ENCODE data around the gene OR2T29.
"Not testable (repeated sequence)": the region's sequence is repeated elsewhere in the genome, so short reads cannot be mapped to it uniquely, and the experiment has no call there.

Gene OR2T29

DNA sequence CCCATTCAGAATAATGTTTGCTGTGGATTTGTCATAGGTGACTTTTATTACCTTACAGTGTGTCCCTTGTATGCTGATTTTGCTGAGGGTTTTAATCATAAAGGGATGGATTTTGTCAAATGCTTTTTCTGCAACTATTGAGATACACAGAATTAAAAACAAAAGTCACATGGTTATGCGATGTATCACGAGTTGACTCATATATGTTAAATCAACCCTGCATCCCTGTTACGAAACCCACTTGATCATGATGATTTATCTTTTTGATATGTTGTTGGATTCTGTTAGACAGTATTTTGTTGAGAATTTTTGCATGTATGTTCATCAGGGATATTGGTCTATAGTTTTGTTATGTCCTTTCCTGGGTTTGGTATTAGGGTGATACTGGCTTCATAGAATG lies 22.7 kb upstream of the OR2T29 start:
- ATAC-seq (ENCODE audit: low read depth): no peak
- no peaks in the 10 kb centered on the region for H3K9me3 ChIP-seq (ENCODE audit: severe bottlenecking)

DNA sequence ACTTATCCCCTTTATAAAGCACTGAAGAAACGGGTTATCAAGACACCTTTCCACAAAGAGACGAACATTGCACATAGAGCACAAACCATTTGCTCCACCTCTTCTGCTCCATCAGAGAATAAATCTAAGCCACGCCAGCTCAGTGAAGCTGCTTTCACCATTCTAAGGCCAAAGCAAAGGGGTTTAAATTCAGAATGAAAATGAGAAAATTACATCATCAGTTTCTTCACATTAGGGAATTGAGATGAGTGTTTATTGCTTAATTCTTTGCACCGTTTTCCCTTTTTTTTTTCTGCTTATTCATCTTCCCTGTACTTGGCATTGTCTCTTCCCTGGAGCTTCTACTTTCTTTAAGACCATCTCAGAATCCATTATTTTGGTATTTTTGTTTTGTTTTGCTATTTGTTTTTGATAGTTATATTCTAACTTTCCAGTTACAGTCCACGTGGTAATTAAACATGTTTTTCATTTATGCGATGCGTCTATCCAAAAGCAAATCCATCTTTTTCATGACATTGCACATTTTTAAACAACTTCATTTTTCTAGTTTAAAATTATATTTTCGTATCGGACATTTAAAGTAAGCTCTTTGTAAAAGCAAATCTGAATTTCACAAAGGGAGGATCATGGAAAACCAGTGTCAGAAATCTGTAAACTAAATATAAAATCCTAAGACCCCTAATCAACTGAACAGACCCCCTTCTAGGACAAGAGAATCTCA lies 13.8 kb upstream of the OR2T29 start:
- Histone ChIP-seq H3K4me3 (ENCODE audit: severe bottlenecking) (no peak overlapping the region), H3K36me3 (ENCODE audit: low read depth) (no peaks in the 10 kb centered on the region), H3K4me1 (ENCODE audit: insufficient read depth, poor library complexity, severe bottlenecking) (no peaks in the 10 kb centered on the region), H3K27me3 (ENCODE audit: insufficient read depth, poor library complexity, severe bottlenecking) (no peaks in the 10 kb centered on the region), H3K27ac (ENCODE audit: poor library complexity, severe bottlenecking) (no peak overlapping the region), H3K9me3 (ENCODE audit: severe bottlenecking) (no peaks in the 10 kb centered on the region)
- no peak for ATAC-seq (ENCODE audit: low read depth)
- no peak for DNase-seq (ENCODE audit: low spot score)
- TF ChIP-seq, protein P1, sequence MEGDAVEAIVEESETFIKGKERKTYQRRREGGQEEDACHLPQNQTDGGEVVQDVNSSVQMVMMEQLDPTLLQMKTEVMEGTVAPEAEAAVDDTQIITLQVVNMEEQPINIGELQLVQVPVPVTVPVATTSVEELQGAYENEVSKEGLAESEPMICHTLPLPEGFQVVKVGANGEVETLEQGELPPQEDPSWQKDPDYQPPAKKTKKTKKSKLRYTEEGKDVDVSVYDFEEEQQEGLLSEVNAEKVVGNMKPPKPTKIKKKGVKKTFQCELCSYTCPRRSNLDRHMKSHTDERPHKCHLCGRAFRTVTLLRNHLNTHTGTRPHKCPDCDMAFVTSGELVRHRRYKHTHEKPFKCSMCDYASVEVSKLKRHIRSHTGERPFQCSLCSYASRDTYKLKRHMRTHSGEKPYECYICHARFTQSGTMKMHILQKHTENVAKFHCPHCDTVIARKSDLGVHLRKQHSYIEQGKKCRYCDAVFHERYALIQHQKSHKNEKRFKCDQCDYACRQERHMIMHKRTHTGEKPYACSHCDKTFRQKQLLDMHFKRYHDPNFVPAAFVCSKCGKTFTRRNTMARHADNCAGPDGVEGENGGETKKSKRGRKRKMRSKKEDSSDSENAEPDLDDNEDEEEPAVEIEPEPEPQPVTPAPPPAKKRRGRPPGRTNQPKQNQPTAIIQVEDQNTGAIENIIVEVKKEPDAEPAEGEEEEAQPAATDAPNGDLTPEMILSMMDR (IDR thresholded peaks at IDR 0.05; ENCODE audit: poor library complexity, severe bottlenecking): no peak

More for the DNA sequence above, 22.7 kb upstream of the OR2T29 start:
- Histone ChIP-seq H3K36me3 (ENCODE audit: low read depth) (no peaks in the 10 kb centered on the region), H3K27ac (ENCODE audit: poor library complexity, severe bottlenecking) (no peak overlapping the region), H3K27me3 (ENCODE audit: insufficient read depth, poor library complexity, severe bottlenecking) (no peaks in the 10 kb centered on the region), H3K4me3 (ENCODE audit: severe bottlenecking) (no peak overlapping the region), H3K4me1 (ENCODE audit: insufficient read depth, poor library complexity, severe bottlenecking) (no peaks in the 10 kb centered on the region)
- no peak for DNase-seq (ENCODE audit: low spot score)
- TF ChIP-seq, protein P1 (IDR thresholded peaks at IDR 0.05; ENCODE audit: poor library complexity, severe bottlenecking): no peak

DNA sequence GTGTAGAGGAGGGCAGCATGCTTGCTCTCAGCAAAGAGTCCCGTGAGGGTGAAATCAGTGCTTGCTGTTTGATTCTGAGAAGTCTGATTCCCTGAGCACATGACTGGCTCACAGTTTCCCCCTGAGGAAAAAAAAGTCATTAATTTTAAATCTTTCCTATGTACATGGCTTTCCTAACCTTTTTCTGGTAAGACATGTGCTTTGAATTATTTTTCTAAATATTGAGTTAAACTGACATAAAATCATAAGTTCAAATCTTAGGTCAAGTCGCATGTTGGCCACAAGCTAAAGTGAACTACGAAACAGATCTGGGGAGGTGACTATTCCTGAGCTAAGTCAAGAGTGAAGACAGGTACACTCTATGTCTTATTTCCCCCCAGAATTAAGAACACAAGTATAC lies 12.1 kb upstream of the OR2T29 start, which contains the start of gene OR2T34:
OR2T34 (minus strand) TSS at position 101 of the 400 bp plus-strand sequence; CDS start at position 101, 0 bp downstream.
- H3K27ac ChIP-seq (ENCODE audit: poor library complexity, severe bottlenecking); H3K27me3 ChIP-seq (ENCODE audit: insufficient read depth, poor library complexity, severe bottlenecking); ATAC-seq (ENCODE audit: low read depth); H3K36me3 ChIP-seq (ENCODE audit: low read depth); H3K9me3 ChIP-seq (ENCODE audit: severe bottlenecking); DNase-seq (ENCODE audit: low spot score); H3K4me1 ChIP-seq (ENCODE audit: insufficient read depth, poor library complexity, severe bottlenecking); H3K4me3 ChIP-seq (ENCODE audit: severe bottlenecking): not testable (repeated sequence)

DNA sequence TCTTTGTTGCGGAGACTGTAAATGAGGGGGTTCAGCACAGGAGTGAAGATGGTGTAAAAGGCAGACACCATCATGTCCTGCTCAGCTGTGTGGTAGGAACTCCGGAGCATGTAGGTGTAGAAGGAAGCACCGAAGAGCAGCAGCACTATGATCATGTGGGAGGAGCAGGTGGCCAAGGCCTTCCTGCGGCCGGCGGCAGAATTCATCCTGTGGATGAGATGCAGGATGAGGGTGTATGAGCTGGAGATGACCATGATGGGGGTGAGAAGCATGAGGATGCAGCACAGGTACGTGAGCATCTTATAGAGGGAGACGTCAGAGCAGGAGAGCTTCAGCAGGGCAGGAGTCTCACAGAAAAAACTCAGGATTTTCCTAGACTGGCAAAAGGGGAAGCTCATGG lies 11.3 kb upstream of the OR2T29 start:
- H3K36me3 ChIP-seq (ENCODE audit: low read depth); H3K27ac ChIP-seq (ENCODE audit: poor library complexity, severe bottlenecking); H3K9me3 ChIP-seq (ENCODE audit: severe bottlenecking); H3K4me3 ChIP-seq (ENCODE audit: severe bottlenecking); ATAC-seq (ENCODE audit: low read depth); H3K4me1 ChIP-seq (ENCODE audit: insufficient read depth, poor library complexity, severe bottlenecking); H3K27me3 ChIP-seq (ENCODE audit: insufficient read depth, poor library complexity, severe bottlenecking); DNase-seq (ENCODE audit: low spot score): not testable (repeated sequence)

DNA sequence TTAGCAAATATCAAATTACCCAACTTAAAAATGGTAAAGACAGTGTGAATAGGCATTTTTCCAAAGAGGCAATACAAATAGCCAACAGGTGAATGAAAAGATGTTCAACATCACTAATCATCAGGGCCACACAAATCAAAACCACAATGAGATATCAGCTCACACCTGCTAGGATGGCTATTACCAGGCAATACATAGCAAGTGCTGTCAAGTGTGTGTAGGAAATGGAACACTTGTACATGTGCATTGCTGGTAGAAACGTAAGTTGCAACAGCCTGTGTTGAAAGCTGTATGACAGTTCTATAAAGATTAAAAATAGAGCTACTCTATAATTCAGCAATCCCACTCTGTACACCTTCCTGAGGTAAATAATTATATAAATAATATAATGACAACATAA lies 9.5 kb upstream of the OR2T29 start:
- H3K36me3 ChIP-seq (ENCODE audit: low read depth); DNase-seq (ENCODE audit: low spot score); H3K9me3 ChIP-seq (ENCODE audit: severe bottlenecking): not testable (repeated sequence)

DNA sequence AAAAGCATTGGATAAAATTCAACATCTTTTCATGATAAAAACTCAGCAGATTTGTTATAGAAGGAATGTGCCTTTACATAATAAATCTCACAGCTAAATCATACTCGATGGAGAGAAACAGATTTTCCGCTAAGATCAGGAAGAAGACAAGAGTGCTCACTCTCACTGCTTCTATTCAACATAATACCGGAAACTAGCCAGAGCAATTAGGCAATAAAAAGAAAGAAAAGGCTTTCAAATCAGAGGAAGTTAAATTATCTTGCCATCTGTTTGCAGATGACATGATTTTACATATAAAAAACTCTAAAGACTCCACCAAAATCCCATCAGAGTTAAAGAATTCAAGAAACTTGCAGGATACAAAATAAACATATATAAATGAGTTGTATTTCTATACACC lies 8.2 kb upstream of the OR2T29 start:
- ATAC-seq (ENCODE audit: low read depth); H3K9me3 ChIP-seq (ENCODE audit: severe bottlenecking); H3K27ac ChIP-seq (ENCODE audit: poor library complexity, severe bottlenecking); H3K27me3 ChIP-seq (ENCODE audit: insufficient read depth, poor library complexity, severe bottlenecking); DNase-seq (ENCODE audit: low spot score); H3K4me1 ChIP-seq (ENCODE audit: insufficient read depth, poor library complexity, severe bottlenecking); H3K4me3 ChIP-seq (ENCODE audit: severe bottlenecking); H3K36me3 ChIP-seq (ENCODE audit: low read depth): not testable (repeated sequence)

More for the DNA sequence above, 9.5 kb upstream of the OR2T29 start:
- H3K27ac ChIP-seq (ENCODE audit: poor library complexity, severe bottlenecking); H3K27me3 ChIP-seq (ENCODE audit: insufficient read depth, poor library complexity, severe bottlenecking); H3K4me3 ChIP-seq (ENCODE audit: severe bottlenecking); H3K4me1 ChIP-seq (ENCODE audit: insufficient read depth, poor library complexity, severe bottlenecking); ATAC-seq (ENCODE audit: low read depth): not testable (repeated sequence)

DNA sequence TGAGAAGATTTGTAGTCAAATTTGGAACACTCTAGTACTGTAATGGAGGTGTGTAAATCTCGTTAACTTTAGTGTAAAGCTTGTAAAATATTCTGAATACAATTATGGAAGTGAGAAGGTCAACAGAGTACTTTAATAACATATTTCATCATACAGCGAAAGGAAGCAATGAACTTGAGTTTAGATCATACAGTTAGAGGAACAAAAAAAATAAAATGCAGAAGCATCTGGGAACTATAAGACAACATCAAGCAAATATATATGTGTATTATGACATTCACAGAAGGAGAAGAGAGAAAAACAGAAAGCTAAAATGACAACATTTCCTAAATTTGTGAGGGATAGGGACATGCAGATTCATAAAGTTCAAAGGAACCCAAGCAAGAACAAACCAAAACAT lies 6.5 kb upstream of the OR2T29 start:
- not testable (repeated sequence) for H3K9me3 ChIP-seq (ENCODE audit: severe bottlenecking); H3K27ac ChIP-seq (ENCODE audit: poor library complexity, severe bottlenecking); DNase-seq (ENCODE audit: low spot score); H3K4me1 ChIP-seq (ENCODE audit: insufficient read depth, poor library complexity, severe bottlenecking); H3K4me3 ChIP-seq (ENCODE audit: severe bottlenecking); H3K36me3 ChIP-seq (ENCODE audit: low read depth); H3K27me3 ChIP-seq (ENCODE audit: insufficient read depth, poor library complexity, severe bottlenecking); ATAC-seq (ENCODE audit: low read depth)

DNA sequence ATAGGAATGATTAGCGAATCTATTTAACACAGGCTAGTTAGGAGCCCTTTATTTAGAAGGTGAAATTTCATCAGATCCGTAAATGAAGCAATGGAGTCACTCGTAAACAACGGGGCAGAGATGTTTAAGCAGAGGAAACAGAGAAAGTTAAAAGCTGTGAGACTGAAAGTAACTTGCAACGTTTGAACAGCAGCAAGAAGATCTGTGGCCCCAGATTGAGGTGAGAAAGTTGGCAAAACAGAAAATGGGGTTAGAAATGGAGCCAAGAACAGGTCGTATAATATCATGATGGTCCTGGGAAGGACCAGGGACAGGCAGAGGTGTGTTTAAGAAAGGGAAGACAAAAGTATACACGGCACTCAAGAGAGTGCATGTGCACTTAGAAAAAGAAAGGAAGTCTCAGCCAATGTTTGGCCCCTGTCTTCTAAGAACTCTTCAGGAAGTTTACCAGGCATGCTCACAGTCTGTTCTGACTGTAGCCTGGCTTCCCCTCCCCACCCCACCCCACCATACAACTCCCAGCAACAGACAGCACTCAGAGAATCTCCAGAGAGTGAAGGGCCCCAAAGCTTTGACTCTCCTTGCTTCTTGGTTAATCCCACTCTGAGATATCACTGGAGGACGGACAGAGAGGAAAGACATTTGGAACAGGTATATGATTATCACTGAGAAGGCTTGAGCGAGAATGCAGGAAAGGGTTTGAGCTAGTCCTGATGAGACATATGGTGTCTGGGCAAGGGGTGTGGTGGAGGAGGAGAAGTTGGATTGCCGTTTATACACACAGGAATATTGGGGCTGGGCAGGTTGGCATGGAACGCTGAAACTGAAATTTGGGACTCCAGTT lies 3.2 kb upstream of the OR2T29 start:
- H3K9me3 ChIP-seq (ENCODE audit: severe bottlenecking); H3K36me3 ChIP-seq (ENCODE audit: low read depth); DNase-seq (ENCODE audit: low spot score); H3K27me3 ChIP-seq (ENCODE audit: insufficient read depth, poor library complexity, severe bottlenecking); H3K4me1 ChIP-seq (ENCODE audit: insufficient read depth, poor library complexity, severe bottlenecking); H3K27ac ChIP-seq (ENCODE audit: poor library complexity, severe bottlenecking); ATAC-seq (ENCODE audit: low read depth); H3K4me3 ChIP-seq (ENCODE audit: severe bottlenecking): not testable (repeated sequence)

DNA sequence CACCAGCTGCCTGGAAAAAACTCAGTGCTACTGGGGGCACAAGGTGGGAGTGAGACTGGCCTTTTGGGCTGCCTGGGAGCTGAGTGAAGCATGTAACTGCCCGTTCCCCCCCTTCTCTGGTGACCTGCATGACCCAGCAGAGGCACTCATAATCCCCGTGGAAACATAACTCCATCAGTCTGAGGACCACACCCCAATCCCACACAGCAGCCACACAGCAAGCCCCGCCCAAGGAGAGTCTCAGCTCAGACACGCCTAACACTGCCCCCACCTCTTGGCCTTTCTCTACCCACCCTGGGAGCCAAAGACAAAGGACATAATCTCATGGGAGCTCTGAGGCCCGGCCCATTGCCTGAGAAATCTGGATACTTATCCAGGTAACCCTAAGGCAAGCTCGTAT lies 11.5 kb downstream of the OR2T29 start:
- H3K9me3 ChIP-seq (ENCODE audit: severe bottlenecking); H3K27ac ChIP-seq (ENCODE audit: poor library complexity, severe bottlenecking); H3K27me3 ChIP-seq (ENCODE audit: insufficient read depth, poor library complexity, severe bottlenecking); H3K36me3 ChIP-seq (ENCODE audit: low read depth); H3K4me3 ChIP-seq (ENCODE audit: severe bottlenecking); ATAC-seq (ENCODE audit: low read depth); DNase-seq (ENCODE audit: low spot score); H3K4me1 ChIP-seq (ENCODE audit: insufficient read depth, poor library complexity, severe bottlenecking): not testable (repeated sequence)

Measured in RWPE2 (cell line).